Mucosa of rectum (tissue), 2 donors: ENCODE data around the gene ELMOD1.

ENCODE experiments used
- H3K27ac ChIP-seq, 2 donors: one replicate each; pipeline ENCODE4 v1.7.0; 2013; ENCODE audit warnings: inconsistent platforms in 2 of 2, low read depth in 2 of 2, low read length in 2 of 2
- H3K27me3 ChIP-seq, 2 donors: one replicate each; pipeline ENCODE4 v1.7.0; 2013; ENCODE audit warnings: low read length in 2 of 2; ENCODE audit not compliant: control insufficient read depth in 2 of 2, insufficient read depth in 2 of 2
- H3K36me3 ChIP-seq, 2 donors: one replicate each; pipeline ENCODE4 v1.7.0; 2013; ENCODE audit warnings: low read length in 2 of 2; ENCODE audit not compliant: control insufficient read depth in 2 of 2, insufficient read depth in 2 of 2
- H3K4me1 ChIP-seq, 2 donors: one replicate each; pipeline ENCODE4 v1.7.0; 2013; ENCODE audit warnings: low read length in 2 of 2, mild to moderate bottlenecking in 1 of 2; ENCODE audit not compliant: control insufficient read depth in 2 of 2, insufficient read depth in 2 of 2
- H3K4me3 ChIP-seq, 2 donors: one replicate each; pipeline ENCODE4 v1.7.0; 2013; ENCODE audit warnings: low read length in 2 of 2
- H3K9ac ChIP-seq, 2 donors: one replicate each; pipeline ENCODE4 v1.7.0; 2013; ENCODE audit warnings: low read length in 2 of 2, low read depth in 1 of 2, mild to moderate bottlenecking in 1 of 2
- H3K9me3 ChIP-seq, 2 donors: one replicate each; pipeline ENCODE4 v1.7.0; 2013; ENCODE audit warnings: low read length in 2 of 2; ENCODE audit not compliant: control insufficient read depth in 2 of 2
- donor health status: healthy.
- donor health status: Normal muscosa, but diverticular disease.

The ELMOD1 gene

DNA sequence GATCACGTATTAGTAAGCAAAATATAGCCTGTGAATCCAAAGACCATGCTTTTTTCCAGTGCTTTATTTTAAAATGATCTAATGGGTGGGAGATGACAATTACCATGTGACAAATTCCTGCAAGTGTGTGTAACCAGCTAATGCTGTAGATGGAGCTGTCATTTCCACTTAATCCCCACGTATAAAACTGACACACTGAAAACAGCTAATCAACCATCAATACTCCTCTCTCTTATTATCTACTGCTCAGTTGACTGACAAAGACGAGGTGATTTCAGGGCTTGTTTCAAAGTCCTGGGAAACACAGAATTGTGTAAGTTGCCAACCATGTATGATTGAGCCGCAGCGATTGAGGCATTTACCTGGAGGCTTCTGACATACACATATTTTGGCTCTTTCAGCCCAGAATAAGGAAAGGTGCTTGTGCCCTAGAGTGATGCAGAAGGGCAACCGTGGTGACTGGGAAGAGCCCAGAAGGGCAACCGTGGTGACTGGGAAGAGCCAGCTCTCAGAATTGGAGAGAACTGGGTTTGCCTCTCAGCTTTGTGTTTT lies 111.2 kb downstream of the ELMOD1 start:
- Histone ChIP-seq H3K9ac (no peak overlapping the region), H3K4me3 (no peak overlapping the region), H3K4me1 (no peaks in the 10 kb centered on the region), H3K27ac (no peak overlapping the region), H3K36me3 (no peaks in the 10 kb centered on the region), H3K9me3 (no peaks in the 10 kb centered on the region), H3K27me3 (no peaks in the 10 kb centered on the region)

DNA sequence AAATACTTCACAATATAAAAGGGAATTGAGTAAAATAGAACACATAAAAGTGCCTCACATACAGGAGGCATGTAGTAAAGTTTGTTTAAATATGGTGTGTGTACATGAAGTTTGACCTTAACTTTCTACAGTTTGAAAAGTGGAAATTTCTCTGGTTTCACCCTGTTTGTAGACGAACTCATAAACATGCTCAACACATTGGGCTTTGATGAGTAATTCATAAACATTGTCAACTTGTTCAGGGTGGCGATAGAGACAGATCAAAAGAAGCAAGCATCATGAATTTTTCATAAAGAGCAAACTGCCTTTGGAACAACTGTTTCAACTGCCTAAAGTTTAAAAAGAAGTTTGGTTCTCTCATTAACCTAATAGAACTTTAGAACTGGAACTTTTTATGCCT lies 111.8 kb downstream of the ELMOD1 start:
- H3K9ac ChIP-seq: no peak overlapping the region
- H3K36me3 ChIP-seq: no peaks in the 10 kb centered on the region
- no peaks in the 10 kb centered on the region for H3K9me3 ChIP-seq
- H3K4me1 ChIP-seq: no peaks in the 10 kb centered on the region
- H3K27ac ChIP-seq: no peak overlapping the region
- H3K4me3 ChIP-seq: no peak overlapping the region
- no peaks in the 10 kb centered on the region for H3K27me3 ChIP-seq

DNA sequence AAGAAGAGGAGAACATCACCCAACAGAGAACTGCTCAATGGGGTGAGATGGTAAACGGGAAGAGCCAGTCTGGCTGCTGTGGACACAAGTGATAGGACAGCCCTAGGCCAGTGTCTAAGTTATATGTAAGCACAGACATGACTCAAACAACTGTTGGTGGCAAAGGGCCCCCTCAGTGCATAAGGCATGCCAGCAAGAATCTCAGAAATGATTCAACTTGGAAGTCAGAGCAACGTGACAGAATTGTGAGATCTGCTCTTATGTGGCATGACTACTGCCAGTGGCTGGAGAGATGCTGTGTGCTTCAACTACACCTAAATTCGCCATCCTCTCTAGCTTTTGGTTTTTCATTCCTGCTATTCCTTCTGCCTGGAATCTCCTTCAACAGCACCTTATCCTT lies 113.5 kb downstream of the ELMOD1 start:
- Histone ChIP-seq H3K4me1 (no peaks in the 10 kb centered on the region), H3K9ac (no peak overlapping the region), H3K27me3 (no peaks in the 10 kb centered on the region), H3K27ac (no peak overlapping the region), H3K36me3 (no peaks in the 10 kb centered on the region), H3K4me3 (no peak overlapping the region), H3K9me3 (no peaks in the 10 kb centered on the region)

DNA sequence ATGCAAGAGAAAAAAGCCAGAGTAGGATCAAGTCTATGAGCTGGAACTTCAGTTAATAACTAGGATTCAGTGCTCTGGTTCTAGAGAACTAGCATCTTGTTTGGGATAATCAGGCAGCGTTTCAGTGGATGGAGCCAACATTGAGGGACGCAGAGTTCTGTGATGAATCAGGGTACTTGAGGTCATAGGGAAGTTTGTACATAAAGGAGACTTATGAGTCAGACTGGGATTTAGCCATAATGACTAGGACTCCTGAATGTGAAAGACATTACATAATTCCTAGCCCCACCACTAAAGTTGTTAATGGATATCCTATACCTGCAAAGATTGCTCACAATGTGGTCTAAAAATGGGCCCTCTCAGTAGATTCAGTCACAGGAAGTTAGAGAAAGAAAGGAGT lies 114.1 kb downstream of the ELMOD1 start:
- H3K4me1 ChIP-seq: no peaks in the 10 kb centered on the region
- no peak overlapping the region for H3K4me3 ChIP-seq
- no peaks in the 10 kb centered on the region for H3K27me3 ChIP-seq
- no peak overlapping the region for H3K27ac ChIP-seq
- no peaks in the 10 kb centered on the region for H3K36me3 ChIP-seq
- no peak overlapping the region for H3K9ac ChIP-seq
- no peaks in the 10 kb centered on the region for H3K9me3 ChIP-seq

DNA sequence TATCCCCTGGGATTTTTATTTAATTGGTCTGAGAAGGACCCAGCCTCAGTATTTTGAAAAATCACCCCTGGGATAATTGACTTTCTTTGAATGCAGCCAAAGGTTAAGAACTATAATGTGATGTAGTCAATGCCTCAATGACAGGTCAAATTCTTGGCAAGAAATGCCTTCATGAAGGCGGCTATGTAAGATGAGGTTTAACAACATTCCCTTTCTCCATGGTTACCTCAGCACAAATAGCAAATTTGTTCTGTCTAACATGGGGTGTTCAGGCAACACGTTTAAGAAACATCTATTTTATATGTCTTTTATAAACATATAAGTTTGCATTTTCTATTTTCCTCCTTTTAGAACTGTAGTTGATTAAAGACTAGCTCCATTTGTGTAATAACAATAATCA lies 115.6 kb downstream of the ELMOD1 start:
- H3K4me1 ChIP-seq: no peaks in the 10 kb centered on the region
- no peaks in the 10 kb centered on the region for H3K36me3 ChIP-seq
- H3K27me3 ChIP-seq: no peaks in the 10 kb centered on the region
- no peak overlapping the region for H3K27ac ChIP-seq
- H3K4me3 ChIP-seq: no peak overlapping the region
- H3K9ac ChIP-seq: no peak overlapping the region
- no peaks in the 10 kb centered on the region for H3K9me3 ChIP-seq

DNA sequence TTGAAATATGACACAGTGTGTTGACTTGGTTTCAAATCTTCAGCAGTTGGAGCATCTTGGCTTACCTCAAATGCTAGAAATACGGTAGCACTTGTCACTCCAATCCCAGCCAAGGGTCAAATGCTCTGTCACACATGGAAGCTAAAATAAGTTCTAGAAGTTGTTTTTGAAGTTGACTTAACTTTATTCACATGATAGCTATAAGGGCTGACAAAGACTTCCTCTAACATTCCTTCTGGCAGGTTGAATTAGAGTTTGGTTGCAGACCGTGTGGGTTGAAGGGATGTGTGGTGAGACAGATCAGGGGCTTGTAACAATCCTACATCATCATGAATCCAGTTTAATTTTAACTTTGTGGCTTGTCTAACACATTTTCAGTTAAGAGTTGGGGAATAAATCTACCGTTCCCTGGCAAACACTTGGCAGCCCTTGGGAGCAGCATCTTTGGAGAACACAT lies 116.3 kb downstream of the ELMOD1 start:
- Histone ChIP-seq H3K4me1 (no peaks in the 10 kb centered on the region), H3K36me3 (no peaks in the 10 kb centered on the region), H3K9me3 (no peaks in the 10 kb centered on the region), H3K4me3 (no peak overlapping the region), H3K27ac (no peak overlapping the region), H3K27me3 (peaks cover 0 to under 1% of the 10 kb centered on the region in 2 donors), H3K9ac (no peak overlapping the region)

DNA sequence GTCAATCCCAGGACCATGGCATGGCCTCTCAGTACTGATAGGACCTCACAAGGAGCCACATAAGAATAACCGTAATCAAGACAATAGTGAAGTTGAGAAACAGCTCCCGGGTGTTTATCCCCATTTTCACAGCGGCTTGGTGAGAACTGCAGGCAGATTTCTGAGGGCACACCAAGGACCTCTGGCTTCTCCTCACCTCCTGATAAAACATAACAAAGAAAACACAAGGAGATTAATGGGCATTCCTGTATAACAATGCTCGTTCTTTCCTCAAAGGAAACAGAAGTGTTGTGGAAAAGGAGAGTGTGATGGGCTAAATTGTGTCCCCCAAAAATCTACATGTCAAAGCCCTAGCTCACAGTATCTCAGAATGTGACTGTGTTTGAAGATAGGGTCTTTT lies 116.9 kb downstream of the ELMOD1 start:
- H3K9me3 ChIP-seq: no peaks in the 10 kb centered on the region
- no peak overlapping the region for H3K4me3 ChIP-seq
- H3K27me3 ChIP-seq: peaks cover 0 to 3% of the 10 kb centered on the region in 2 donors
- H3K9ac ChIP-seq: no peak overlapping the region
- no peaks in the 10 kb centered on the region for H3K4me1 ChIP-seq
- H3K36me3 ChIP-seq: no peaks in the 10 kb centered on the region
- no peak overlapping the region for H3K27ac ChIP-seq

DNA sequence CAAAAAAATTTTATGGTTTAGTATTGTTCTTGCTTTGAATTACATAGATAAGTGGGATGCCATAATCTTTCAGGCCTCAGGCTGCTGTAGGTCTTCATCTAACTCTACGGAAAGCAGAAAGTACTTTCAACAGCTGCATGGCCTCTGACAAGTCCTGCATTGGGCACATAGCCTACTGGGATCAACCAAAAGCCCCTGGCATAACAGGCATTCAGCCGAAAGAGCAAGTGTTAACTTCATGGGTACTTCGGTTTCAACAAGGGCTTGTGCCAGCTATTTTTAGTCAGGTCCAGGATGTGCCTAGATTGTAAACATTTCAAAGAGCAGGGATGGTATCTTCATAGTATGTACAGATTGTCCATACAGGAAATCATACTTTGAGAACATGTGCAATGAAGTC lies 117.8 kb downstream of the ELMOD1 start:
- Histone ChIP-seq H3K9ac (no peak overlapping the region), H3K9me3 (no peaks in the 10 kb centered on the region), H3K27ac (no peak overlapping the region), H3K4me3 (no peak overlapping the region), H3K4me1 (no peaks in the 10 kb centered on the region), H3K36me3 (no peaks in the 10 kb centered on the region), H3K27me3 (peaks cover 0 to 3% of the 10 kb centered on the region in 2 donors)

DNA sequence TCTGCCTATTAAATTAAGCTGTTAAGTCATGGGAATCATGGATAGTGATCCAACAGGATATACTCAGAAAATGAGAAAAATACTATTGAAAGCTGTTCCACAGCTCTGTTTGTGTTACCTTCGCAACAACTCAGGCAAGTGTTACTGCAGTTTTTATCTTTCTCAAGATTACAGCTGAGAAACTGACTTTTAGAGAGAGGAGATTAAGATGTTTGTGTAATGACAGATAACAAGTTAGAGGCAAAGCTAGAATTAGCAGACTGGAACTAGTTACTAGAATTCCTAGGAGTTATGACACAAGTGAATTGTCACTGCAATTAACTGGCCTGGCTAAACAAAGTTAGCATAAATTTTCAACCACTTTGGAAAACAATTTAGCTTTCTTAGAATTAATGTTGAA lies 119.4 kb downstream of the ELMOD1 start:
- H3K27me3 ChIP-seq: peaks cover 0 to 3% of the 10 kb centered on the region in 2 donors
- H3K4me1 ChIP-seq: no peaks in the 10 kb centered on the region
- no peaks in the 10 kb centered on the region for H3K36me3 ChIP-seq
- H3K27ac ChIP-seq: no peak overlapping the region
- H3K9me3 ChIP-seq: no peaks in the 10 kb centered on the region
- no peak overlapping the region for H3K9ac ChIP-seq
- no peak overlapping the region for H3K4me3 ChIP-seq

DNA sequence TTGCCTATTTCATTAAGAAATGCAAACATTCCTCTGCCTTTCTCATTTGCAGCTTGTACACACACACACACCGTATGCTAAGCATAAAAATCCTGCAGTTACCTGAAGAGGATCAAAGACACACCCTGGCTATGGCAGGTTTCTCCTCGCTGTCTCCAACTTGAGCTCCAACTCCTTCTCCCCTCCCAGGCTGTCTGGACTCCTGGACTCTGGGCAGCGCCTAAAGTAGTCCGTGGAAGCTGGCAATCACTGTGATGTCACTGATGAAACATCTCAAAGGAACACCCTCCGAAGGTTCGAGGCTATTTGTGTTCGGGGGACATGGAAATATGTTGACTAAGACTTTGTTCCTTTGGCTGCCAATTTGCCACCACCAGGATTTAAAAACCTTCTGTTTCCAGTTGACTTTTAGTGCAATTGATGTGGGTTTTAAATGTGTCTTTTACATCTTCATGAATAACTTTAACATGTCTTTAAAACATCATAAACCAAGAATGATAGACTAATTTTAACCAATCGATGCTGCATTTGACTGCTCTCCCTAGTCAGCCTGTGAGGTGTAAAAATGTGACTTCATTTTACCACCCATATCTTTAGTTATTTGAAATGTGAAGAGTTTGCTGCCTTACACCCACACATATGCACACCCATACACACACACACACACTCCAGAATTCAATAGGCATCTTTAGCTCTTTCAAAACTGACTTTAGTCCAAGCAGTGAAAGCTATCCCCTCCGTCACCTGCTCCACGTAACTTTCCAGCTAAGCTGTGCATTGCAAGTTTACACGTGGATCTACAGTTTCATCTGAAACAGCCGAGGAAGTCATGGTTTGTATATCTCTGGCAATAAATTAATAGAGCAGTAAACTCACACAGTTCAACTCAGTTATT lies 121.2 kb downstream of the ELMOD1 start, which contains the start of gene SLN:
TSS of gene SLN (minus strand) at position 196 of the 895 bp plus-strand sequence.
- Histone ChIP-seq H3K27me3 (peaks cover 0 to 3% of the 10 kb centered on the region in 2 donors), H3K4me3 (no peak within 1 kb of the TSS), H3K4me1 (no peaks in the 10 kb centered on the region), H3K9ac (no peak within 1 kb of the TSS), H3K9me3 (no peaks in the 10 kb centered on the region), H3K27ac (no peak within 1 kb of the TSS), H3K36me3 (no peaks in the 10 kb centered on the region)
